ENCODE measurements around the gene MAN1C1.

GRCh38 chr1:25773441-25774125 lies 157.0 kb downstream of the MAN1C1 start:
- no peak for TF ChIP-seq CTCF (conservative IDR thresholded peaks at IDR 0.05 in 1 of 2, IDR thresholded peaks at IDR 0.05 in 1 of 2; ENCODE audit: extremely low read depth in 1 of 2, insufficient read depth in 1 of 2, low read depth in 1 of 2, low read length in 2 of 2)
- no peak for TF ChIP-seq EZH2 (IDR thresholded peaks at IDR 0.05; ENCODE audit: borderline replicate concordance, low read length)
